Measurements from ENCODE around the gene GPC6.

Gene GPC6

DNA sequence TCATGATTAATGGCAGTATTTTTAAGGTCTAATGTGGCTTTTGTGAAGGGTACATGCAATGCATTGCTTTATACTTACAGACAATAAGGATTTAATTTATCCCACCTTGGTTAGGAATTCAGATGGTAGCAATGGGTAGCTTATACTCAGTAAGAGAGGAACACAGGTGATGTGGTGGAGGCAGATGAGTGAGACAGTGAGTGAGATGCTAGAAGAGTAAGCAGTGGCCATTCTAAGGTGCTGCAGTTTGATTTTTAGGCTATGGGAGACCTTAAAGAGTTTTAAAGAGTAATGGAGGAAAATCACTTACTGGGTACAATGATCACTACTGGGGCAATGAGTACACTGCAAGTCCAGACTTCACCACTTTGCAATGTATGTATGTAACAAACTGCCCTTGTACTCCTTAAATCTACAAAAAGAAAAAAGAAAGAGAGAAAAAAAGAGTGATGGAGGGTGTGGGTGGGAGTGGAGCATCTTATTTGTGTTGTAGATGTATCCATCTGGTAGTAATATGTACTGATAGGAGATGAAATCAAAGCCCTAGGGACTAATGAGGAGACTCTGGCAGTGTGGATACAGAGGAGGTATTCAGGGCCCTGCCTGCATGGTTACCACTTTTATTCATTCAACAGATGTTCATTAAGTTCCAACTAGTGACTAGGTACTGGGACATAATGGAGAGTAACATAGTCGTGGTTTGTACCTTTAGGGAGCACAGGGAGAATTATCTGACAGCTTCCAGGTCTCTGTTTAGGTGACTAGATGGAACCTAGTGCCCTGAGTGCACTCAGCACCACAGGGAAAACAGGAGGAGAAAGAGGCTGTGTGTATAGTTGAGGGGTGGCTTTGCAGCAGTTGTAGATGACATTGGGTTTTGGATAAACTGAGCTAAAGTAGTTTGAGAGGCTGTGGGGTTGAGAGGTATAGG, 99.0 kb downstream of the GPC6 start:
- no peak for DNase-seq

DNA sequence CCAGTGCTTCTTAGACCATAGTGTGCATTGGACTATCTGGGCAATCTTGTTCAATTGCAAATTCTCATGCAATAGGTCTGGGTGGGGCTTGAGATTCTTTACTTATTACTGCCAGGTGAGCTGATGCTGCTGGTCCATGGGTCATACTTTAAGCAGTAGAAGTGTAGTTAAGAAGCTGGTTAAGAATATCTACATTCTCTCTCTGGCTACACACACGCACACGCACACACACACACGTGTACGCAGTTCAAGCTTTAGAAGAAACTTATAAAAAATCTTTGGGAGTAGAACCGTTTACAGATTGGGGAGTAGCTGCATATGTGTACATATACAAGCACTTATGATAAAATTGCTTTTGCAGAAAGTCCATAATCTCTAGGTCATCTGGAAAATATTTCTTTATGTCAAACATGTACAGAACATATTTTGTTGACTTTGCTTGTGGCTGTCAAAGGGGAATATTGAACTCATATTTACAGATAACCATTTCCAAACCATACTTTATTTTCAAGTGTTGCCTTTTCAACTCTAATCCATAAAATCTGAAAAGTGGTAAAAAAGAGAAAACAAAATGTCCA, 99.7 kb downstream of the GPC6 start:
- no peak for DNase-seq

DNA sequence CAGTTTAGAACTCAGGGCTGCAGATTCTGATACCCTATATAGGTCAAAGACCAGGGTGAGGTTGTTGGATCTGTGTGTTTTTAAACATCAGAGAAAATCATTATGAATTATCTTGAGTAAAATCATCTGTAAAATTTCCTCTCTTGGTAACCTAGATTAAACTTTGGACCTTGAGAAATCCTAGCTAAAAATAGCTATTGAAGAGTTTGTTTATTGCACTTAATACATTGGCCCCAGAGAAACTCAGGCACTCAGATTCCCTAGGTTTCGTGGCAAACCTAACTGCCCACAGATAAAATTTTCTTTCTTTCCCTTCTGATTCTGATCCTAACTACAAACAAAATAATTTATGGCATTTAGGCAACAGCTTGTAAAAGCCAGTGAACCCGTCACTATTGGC, 102.3 kb downstream of the GPC6 start:
- no peak for DNase-seq

DNA sequence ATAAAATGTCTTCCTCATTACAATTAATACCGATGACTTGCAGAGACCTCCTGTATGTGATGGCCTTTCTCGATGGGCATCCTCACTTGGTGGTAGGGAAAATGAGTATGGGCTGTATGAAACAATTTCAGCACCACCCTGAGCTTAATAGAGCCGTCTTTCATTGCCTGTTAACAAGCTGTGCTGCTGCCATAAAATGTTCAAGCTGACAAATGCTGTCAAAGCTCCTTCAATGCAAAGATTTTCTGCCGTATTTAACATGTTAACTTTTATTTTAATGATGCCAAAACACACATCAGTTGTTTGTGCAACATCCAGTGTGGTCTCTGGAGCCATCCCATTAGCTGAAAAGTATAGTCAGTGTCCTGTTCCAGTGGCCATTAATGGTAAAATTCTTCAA, 110.1 kb downstream of the GPC6 start:
- no peak for DNase-seq

DNA sequence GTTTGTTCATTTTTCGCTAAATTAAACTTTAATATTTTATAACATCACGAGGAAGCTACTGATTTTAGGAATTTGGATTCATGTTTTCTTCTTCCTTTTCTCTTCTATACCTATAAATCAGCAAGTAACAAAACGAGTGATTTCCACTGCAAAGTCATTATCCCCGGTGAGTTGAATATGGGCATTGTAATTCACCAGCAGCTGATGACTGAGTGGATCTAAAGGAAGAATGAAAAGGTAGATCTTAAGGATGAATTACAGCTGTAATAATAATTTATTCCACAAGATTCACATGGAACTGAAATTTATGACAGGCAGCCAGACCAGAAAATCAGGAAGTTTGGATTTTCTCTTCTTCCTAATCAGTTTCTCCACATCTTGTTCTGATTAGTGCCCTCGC, 111.4 kb downstream of the GPC6 start:
- no peak for DNase-seq

DNA sequence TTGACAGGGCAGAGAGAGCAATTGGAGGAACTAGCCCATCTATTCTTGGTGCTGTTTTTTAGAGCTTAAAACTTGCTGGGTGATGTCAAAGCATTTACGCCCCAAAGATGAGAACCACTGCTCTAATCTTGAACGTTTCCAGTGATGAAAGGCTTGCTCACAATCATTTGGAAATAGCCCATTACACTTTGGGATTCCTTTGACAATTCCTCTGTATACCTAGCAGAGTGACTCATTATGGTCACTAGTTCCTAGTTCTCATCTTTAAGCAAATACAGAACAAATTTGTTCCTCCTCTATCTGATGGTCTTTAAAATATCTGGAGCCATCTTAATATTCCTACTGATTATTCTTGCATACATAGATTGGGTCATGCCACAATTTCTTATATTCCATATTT, 112.3 kb downstream of the GPC6 start:
- no peak for DNase-seq

DNA sequence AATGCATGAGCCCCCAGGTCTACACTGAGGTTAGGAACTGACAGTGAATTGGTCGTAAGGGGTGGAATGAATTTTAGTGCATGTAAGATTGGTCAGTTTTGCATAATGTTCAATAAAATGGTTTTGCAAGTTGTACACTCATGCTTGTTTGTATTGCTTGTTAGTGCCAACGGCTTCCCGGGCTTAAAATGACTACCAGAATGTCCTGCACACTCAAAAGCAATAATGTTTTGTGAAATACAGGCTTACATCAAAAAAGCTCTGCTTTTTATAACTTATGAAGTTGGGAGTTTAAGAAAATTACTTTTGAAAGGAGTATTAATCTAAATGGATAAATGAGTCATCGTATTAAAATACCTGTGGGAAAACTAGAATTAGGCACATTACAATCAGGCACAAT, 112.9 kb downstream of the GPC6 start:
- DNase-seq, result no peak

DNA sequence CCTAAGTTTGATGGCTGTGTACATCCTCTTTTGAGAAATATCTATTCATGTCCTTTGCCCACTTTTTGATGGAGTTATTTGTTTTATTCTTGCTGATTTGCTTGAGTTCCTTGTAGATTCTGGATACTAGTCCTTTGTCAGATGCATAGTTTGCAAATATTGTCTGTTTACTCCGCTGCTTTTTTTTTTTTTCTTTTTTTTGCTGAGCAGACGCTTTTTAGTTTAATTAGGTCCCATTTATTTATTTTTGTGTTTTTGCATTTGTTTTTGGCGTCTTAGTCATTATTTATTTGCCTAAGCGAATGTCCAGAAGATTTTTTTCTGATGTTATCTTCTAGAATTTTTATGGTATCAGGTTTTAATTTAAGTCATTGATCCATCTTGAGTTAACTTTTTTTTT, 114.9 kb downstream of the GPC6 start:
- no peak for DNase-seq

DNA sequence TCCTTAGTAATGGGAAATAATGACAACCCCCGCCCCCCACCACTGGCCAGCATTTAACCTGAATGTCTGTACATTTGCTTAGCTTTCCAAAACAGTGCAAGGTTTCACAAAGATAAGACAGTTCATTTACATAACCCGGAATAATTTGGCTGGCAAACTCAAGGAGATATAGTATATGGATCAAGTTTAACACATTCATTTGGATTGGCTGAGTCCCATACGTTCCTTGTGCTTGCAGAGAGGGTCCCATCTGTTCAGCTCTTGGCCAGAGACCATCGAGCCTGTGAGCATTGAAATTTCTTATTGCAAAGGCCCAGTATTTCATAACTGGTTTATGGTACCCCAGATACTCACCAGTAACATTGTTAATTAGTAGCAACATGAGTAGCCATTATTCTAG, 116.5 kb downstream of the GPC6 start:
- peak; percentile 31 for DNase-seq

DNA sequence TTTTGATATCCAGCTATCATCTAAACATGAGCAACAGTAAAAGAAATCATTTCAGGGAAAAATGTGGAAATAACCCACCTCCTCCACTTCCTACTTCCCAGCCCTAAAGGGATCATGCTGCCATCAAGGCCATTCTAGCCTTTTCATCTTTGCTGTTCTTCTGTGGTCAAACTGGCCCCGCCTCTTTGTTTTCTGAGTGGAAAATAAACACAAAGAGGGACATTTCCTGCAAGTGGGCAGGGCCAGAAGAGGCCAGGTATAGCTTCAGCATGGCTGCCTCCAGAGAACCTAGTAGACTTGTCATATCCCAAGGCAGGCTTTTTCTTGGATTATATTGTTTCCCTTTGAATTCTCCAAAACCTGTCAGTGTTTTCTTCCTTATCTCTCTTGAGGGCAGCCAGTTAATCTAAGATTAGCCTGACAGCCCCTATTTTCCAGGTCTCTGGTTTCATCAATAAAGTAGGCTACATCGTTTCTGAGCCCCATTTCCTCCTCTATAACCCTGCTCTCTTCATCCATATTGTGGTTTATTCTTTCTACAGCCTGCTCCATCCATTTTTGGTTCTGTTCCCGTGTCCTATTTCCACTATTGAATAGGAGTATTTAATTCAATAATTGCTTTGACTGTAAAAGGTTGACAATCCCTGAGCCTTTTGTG, 117.6 kb downstream of the GPC6 start:
- DNase-seq, result no peak

DNA sequence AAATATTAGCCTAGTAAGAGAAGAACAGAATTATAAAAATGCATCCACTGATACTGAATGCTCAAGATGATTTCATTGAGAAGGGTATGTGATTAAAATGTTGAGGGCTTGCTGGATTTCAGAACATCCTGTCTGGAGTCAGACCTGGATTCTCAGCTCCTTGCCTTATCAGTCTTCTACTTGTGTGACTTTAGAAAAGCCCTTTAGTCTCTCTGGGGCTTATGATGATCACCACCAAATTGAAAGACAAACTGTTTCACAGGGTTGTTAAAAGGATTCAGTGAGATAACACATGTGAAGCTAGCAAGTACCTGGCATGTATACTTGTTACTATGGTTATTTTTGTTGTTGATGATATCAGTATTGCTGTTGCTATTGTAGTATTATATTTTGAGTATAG, 118.4 kb downstream of the GPC6 start:
- DNase-seq, result no peak

DNA sequence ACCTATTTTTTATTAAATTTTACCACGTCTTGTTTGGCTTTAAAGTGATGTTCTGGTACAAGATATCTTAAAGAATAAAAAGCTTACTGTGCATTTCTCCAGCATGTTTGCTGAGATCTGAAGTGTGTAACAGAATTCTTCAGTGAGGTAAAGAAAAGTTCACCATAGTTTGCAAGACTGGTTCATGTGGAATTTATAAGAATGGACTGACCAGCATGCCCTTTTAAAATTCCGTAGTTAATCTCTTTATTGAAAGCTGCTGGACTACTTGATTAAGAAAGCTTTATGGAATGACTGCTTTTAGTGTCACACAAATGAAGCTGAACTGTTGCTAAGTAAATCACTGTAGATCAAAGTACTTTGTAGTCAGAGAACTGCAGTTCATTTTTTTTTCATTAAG, 119.2 kb downstream of the GPC6 start:
- DNase-seq, result no peak

DNA sequence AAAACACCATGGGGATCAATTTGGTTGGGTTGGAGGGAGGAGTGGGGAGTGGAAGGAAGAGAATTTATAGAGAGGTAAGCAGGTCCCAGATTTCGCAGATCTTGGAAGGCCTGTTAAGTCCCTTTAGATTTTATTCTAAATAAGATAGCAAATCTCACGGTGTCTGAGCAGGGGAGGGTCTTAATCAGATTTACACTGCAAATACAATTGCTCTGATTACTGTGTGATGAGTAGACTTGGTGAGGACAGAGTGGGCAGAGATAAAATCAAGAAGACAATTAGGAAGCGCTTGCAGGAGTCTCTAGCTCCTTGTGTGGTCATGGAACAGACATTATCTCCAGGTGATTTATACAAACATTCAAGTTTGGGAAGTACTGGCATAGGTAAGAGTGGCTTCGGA, 126.0 kb downstream of the GPC6 start:
- DNase-seq, result no peak

DNA sequence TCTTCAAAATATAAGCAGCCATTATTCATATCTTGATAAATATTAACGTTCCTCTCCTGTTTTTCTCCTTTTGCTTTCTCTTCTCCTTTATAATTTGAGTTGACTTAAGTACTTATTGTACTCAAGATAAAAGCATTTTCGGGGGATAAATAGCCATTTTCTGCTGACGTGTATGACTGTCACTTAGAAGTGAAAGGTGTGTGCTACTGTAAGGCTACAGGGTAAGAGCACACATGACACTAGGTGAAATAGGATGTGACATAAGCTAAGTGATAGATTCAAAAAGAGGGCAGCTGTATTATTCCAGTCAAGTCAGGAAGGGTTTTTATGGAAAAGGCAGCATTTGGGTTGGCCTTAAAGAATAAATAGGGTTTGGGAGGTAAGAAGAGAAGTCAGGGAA, 128.5 kb downstream of the GPC6 start:
- no peak for DNase-seq

DNA sequence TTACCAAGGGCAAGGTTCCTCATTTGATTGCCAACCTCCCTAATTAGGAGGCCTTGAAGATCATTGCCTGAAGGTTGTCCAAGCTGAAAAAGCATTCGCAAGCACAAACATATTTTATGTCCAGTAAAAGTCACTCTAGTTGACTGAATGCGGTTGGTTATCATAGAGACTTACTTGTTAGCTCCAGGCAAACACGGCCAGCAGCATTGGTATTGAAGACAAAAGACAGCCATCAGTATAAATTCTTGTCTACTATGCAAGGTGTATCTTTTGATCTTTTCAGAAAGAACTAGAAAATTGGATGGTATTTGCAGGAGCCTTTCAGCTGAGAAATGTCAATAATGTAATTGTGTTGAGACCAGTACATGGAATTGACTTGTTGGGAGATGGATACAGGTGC, 129.9 kb downstream of the GPC6 start:
- DNase-seq, result no peak

DNA sequence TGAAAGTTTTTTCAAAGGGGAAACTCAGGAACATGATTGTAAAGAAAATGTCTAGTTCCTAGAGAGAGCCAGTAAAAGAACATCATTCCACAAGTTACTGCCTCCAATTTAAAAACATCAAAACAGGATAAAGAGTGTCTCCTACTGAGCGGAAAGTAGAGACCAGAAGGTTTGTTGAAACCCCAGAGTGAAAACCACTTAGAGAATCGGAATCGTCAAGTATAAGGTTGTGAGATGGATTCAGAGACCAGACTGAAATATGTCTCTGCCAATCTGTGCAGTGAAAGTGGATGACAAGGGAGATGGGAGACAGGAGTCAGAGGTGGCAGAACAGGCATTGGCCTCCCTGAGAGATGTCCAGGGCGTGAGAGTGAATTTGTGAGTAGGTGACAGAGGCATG, 133.4 kb downstream of the GPC6 start:
- DNase-seq, result no peak

DNA sequence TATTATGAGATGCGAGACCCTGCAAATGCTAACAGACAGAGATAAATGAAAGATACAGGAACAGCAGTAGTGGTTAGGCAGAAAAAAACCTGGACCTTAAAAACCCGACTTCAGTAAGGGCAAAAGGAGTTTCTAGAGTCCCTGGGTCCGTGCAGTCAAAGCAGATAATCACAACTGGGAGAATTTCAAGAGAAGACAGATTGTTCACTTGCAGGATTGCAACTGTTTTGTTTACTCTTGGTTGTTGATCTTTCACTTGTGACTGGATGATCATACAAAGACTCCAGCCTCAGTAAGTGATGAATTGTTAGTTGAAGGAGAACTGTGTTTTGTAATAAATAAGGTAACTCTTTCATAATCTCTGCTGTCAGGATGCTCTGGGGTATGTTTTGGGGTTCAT, 135.1 kb downstream of the GPC6 start:
- no peak for DNase-seq

DNA sequence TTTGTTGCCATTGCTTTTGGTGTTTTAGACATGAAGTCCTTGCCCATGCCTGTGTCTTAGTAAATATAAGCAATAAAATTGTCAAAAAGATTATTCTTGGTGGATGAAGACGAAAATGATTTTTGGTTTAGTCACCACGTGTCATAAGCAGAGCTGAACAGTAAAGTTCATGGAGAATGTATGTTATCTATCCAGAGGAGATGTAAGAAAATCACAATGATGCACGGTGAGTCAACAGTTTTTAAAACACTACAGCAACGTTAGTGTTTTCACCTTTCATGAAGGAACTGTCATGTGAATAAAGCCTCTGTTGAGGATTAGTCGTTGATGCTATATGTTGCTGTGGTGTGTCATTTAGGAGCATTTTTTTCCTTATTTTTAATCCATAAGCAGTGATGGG, 137.6 kb downstream of the GPC6 start:
- DNase-seq, result no peak

DNA sequence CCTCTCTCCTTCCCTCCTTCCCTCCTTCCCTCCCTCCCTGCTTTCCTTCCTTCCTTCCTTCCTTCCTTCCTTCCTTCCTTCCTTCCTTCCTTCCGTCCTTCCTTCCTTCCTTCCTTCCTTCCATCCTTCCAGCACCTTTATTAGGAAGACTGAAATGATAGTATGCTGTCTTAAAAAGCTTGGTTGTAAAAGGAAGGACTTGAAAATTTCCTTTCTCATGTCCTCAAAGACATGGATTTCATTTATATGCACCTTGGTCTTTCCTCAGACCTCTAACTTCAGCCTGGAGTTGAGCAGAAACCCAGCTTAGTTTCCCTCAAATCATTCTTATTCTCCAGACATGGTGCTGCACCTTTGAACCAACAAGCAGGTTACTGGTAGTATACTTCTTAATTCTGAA, 141.7 kb downstream of the GPC6 start:
- no peak for DNase-seq

DNA sequence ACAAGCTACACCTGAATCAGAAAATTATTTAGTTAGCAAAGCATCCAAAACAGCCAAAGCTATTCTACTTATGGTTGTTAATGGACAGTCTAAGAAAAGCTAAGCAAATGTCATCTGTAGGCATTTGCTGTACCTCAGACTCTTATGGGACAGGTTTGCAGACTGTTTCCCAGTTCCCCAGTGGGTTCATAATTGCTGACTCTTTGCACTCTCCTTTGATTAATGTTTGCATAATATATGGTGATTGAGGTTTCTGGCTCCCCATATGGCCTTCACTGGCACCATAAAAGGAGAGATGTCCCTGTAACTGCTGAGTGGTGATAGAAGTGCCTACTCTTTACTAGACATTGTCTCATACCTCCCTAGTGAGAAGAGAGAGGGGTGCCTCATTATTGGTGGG, 142.1 kb downstream of the GPC6 start:
- peak; percentile 71 for DNase-seq

DNA sequence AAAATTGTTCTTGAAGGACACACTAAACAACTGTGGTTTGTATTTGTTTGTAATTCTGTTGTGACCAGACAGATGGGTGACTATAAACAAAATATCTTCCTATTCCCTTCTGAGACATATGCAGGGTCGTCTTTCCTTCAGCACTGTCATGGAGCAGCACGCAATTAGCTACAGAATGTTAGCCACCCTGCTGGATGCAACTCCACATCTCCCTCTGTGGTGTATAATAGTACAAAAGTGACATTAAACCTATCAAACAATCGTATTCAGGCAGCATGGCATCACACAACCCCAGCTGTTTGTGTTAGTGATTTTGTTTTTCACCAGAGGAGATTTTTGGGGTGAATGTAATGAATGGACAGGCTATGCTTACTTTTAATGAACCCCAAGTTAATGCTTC, 146.2 kb downstream of the GPC6 start:
- DNase-seq, result no peak

DNA sequence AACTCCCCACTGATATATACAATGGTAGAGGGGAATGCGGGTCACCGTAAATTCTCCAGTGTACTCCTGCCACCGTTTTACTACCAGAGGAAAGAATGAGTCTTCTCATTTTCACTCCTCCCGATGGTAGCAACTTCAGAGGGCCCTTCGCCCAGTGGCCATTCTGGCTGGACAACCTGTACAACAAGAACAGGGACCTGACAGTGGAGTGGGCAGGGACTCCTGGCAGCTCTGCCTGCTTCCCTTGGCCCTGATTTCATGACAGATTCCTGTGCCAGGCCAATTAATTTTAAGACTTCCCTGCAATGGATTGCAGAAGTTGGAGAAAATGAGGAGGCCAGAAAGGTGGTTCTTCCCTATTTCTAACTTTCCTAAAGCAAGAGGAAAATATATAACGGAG, 148.9 kb downstream of the GPC6 start:
- DNase-seq, result no peak

DNA sequence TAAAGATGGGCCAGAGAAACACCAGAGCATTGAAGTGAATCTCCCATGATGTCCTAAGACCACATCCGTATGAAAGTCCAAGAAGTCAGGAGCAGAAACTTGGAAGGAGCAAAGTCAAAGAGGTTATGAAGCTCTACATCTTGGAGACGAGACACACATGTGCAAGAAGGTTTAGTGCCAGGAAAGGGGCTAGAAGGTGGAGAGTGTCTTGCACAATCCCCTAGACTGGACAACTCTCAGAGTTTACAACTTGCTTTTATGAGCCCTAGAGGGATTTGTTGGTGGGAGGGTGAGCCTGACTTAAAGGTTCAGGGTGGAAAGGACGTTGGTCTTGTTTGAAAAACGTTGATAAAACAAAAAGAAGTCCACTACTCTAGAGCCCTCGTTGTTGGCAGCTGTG, 150.6 kb downstream of the GPC6 start:
- no peak for DNase-seq

DNA sequence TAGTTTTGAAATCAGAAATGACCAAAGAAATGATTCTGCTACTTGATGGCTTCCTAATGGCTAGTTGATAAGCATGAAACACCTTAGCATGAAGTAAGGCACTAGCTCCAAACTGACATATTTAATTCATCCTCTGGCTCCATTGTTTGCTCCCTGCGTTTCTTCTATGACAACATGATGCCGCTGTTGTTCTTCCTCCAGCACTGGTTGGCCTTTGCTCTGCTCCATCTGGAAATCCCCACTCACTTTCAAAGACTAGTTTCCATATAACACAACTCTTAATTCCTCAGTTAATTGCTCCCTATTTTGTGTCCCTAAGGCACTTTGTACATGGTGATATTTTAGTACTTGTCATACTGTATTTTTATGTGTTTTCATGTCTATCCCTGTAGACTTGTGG, 151.6 kb downstream of the GPC6 start:
- DNase-seq, result peak; percentile 53

Measured in NCI-H526 treated with DMSO at 0.1 percent for 48 hours (cell line).